ENCODE results near the gene YAP1.
A peak's percentile ranks its signal among the peaks of the same experiment; 100 is the strongest.

The YAP1 gene

DNA sequence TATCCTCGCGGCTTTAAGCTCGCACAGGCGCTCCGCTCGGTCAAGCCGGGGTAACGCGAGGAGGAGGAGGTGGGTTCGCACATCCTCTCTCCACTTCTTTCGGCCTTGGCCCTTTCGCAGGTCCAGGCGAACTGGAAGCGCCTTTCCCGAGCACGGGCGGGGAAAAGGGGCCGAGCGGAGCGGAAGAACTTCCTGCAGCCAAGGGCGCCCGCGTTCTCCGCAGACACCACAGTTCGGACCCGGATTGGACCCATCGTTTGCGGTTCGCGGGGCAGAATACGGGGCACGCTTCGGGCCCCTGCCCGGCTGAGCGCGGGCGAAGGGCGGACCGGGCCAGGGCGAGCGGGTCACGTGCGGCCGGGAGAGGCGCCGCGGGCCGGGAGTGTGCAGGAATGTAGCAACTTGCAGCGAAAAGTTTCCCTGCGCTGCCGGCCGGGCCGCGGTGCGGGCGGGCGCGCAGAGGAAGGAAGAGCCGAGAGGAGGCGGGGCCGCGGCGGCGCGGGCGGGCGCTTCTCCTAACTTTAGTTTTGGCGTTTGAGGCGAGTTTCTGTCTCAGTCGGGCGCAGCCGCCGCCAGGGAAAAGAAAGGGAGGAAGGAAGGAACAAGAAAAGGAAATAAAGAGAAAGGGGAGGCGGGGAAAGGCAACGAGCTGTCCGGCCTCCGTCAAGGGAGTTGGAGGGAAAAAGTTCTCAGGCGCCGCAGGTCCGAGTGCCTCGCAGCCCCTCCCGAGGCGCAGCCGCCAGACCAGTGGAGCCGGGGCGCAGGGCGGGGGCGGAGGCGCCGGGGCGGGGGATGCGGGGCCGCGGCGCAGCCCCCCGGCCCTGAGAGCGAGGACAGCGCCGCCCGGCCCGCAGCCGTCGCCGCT lies at the start of gene YAP1:
TSS of gene YAP1 (plus strand) at position 552 of the 865 bp plus-strand sequence. CDS start 402 bp downstream, outside the sequence.
- DNase-seq, result peak; percentile 43

DNA sequence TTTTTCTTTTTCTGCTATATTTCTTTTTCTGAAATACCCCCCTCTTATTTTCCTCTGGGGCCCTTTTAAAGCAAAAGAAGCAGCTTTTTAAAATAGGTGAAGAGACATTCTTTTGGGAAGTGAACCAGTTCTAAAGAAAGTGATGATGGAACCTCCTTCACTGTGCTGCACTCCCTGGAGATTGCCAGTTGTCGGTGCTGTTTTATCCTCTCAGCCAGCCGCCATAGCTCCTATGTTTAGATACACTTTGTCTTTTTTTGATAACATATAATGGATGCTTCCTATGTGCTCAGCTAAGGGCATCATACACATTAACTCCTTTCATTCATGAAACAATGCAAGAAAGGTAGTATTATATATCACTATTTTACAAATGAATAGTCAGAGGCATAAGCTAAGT lies 49.0 kb upstream of the YAP1 start:
- no peak for DNase-seq

DNA sequence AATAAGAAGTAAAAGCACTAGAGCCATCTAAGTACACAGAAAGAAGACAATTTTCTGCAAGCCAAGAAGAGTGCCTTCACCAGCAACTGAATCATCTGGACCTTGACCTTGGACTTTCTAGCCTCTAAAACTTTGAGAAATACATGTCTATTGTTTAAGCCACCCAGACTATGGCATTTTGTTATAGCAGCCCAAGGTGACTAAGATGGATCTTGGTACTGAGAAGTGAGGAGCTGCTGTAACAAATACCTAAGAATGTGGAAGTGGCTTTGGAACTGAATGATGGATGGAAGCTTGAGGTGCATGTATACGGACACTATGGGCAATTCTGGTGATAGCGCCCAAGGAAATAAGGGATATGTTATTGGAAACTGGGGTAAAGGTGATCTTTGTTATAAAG lies 48.1 kb upstream of the YAP1 start:
- no peak for DNase-seq

DNA sequence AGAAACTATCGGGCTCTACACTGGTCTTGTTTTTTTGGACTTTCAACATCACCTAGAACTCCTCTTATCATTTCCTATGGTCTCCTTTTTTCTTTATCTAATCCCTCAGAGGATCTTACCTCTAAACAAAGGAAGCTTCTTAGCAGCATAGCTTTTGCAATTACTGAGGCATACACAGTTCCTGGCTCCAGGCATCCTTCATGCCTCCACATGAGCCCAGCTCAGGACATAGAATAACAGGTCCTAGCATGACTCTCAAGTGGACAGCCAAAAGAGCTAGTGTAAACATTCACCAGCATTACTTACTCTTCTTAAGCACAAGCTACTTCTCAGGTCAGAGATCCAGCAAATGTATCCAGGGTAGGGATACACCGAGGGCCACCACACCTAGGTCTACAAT lies 45.9 kb upstream of the YAP1 start:
- no peak for DNase-seq

GRCh38 chr11:102070766-102071165 lies 39.5 kb upstream of the YAP1 start:
- no peak for DNase-seq

GRCh38 chr11:102071497-102072472 lies 38.5 kb upstream of the YAP1 start:
- no peak for DNase-seq

DNA sequence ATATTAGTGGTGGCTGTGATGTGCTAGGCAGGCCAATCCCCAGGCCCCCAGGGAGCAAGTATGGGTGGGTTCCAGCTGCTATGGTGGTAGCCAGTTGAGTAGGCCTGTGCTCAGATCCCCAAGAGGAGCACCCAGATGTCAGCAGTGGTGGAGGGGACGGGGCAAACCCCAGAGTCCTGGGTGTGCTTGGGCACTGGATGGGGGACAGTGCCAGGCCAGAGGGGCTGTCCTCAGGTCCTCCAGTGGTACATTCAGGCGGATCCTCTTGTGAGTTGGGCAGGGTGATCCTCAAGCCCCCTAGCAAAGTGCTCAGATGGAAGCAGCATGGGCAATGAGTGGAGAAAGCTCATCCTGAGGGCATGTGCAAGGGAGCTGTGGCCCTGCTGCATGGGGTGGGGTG lies 37.0 kb upstream of the YAP1 start:
- no peak for DNase-seq

- DNase-seq, result no peak
Observed at GRCh38 chr11:102079625-102080024, 30.6 kb upstream of the YAP1 start.

DNA sequence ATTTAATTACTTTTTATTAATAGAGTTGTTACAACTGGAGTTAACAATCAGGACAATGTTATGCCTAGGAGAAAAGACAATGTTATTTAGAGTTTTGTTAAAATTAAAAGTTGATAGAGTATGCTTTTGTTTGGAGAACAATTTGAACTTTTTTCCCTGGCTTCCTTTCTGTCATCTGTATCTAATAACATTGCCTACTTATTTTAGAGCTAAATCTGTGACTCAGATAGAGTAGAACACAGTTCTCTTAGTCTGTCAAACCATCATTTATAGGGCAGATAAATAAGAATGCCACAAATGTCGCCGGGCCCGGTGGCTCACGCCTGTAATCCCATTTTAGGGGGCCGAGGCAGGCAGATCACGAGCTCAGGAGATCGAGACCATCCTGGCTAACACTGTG lies 28.9 kb upstream of the YAP1 start:
- DNase-seq, result no peak

DNA sequence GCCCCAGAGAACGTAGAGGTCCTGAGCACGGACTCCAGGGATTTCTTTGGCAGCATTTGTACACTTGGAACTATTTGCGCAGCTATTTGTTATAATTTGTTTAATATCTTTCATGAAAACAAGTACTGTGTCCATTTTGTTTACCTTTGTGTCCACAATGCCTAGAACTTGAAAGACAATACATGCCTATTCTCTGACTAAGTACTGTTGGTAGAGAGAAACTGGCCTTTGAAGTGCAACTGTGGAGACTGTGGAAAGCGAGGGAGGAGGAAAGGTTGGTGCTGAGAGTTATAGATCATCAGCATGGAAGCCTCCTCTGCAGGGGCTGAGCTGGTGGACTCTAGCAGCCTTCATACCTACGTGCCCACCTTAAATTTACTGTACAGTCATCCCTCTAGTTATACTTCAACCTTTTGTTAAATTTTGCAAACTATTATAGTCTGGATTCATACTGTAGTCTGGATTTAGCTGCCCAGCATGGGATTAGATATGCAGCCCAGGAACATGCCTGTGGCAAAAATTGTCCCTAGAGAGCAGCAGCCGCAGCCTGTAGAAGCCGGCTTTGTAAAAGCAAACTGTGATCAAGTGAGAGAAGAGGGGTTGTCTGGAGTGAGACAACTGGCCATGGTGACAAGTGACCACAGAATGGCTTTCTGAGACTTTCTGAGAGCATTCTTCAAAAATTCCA lies 24.2 kb upstream of the YAP1 start:
- no peak for DNase-seq

- no peak for DNase-seq
Observed at GRCh38 chr11:102097186-102097585, 13.1 kb upstream of the YAP1 start.

- DNase-seq, result no peak
Observed at GRCh38 chr11:102099755-102100154, 10.5 kb upstream of the YAP1 start.

GRCh38 chr11:102108734-102109440 lies 1.4 kb upstream of the YAP1 start:
- DNase-seq, result no peak

DNA sequence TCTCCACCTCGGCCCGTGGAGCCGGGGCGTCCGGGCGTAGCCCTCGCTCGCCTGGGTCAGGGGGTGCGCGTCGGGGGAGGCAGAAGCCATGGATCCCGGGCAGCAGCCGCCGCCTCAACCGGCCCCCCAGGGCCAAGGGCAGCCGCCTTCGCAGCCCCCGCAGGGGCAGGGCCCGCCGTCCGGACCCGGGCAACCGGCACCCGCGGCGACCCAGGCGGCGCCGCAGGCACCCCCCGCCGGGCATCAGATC lies 439 bp downstream of the YAP1 start:
- no peak for DNase-seq

- no peak for DNase-seq
Observed at GRCh38 chr11:102111011-102111786, 952 bp downstream of the YAP1 start.

DNA sequence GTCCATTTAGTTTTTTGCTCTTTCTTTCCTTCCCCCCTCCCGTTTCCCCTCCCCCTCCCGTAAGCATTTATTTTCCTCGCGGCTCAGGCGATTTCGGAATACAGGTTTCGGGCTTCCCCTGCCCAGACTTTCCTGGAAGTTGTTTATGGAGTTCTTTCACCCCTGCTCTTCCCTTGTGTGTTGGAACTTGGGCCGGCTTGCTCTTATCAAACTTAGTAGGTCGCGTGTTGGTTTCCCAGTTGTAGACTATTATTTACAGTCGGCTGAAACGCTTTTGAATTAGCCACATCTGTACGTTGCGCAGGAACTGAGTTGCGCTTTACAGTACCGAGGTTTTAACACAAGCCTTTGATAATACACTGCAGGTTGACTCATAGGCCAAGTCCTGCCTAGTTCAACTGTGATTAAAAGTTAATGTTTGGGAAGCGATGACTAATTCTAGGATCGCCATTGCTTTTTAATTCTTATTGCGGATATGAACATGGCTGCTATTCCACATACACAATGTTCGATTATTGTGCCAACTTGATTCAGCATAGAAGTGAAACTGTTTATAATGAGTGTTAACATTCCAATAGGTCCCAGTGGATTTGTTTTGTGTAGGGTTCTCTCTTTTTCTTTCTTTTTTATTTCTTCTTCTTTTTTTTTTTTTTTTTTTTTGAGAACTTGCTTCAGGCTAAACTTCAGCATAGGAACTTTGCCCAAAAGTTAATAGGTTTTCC lies 1.7 kb downstream of the YAP1 start:
- no peak for DNase-seq

DNA sequence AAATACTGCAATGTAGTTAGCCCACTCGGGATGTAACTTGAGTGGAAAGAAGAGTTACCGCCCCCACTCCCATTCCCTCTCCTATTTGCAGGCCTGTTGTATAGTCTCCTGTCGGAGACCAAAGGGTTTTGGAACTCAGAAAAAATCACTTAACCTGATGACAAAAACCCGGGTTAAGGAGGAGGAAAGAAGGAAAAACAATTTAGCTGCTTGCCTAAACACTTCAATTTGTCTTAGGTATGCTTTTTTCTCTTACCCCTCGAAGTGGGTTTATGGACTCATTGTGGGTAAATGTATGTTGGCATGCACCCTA lies 2.2 kb downstream of the YAP1 start:
- no peak for DNase-seq

GRCh38 chr11:102114032-102114431 lies 3.8 kb downstream of the YAP1 start:
- DNase-seq, result no peak

DNA sequence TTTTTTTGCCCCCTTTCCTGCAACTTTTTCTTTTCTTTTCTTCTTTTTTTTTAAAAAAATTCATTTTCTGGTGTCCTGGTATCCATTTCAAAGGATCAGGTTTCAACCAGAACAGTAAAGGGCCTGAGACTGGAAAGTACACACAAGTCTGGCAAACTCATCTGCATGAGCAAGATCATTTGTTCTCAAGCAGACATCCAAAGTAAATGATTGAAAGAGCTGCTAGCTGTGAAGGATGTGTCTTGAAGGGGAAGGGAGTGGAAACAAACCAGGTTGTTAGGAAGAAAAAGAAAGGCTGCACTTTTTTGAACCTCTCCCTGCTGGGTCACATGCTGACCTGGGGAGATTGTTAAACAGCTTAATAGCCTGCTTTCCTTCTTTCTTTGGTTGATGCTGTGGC lies 5.3 kb downstream of the YAP1 start:
- no peak for DNase-seq

DNA sequence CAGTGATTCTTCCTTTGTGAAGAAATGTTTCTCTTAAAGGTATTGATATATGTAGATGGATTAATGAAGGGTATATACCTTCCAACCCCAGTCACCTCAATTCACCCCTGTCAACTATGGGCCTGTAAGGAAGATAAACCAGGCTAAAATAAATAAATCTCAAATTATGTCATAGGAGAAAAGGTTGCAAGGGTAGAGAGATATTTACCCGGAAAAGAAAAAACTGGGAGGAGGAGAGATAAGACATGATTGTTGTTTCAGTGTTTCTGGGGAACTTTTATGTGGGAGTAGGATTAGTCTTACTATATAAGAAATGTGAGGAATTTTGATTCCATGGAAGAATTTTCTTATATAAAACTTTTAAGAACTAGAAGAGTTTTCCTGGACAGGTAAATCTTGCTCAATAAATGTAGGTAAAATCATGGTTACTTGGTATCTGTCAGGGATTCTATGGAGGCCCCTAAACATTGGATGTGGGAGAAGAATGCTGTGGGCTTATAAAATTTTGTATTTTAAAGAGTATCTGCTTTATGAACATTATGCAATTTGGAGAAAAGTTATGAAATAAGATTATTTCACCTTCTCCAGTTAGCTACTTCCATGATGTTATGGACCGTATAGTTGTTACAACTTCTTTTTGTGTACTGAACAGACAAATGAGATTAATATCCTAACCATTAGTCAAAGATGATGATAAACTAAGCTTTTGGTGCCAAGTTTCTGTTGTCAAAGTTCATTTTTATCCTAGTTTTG lies 6.4 kb downstream of the YAP1 start:
- DNase-seq, result no peak
